K562 (cell line): ENCODE data around the gene KYAT1. TPM values are rescaled to one million over a fixed set of nuclear protein-coding genes. Genes with fewer than 3 reads are reported as not detected.

ENCODE experiments used
- ATF7 ChIP-seq: fragments of 450-650 bp; IDR thresholded peaks from 2 replicates; pipeline ENCODE4 v1.7.1; 2014; ENCODE audit warnings: mild to moderate bottlenecking, moderate library complexity
- BHLHE40 ChIP-seq: IDR thresholded peaks from 2 replicates; pipeline ENCODE4 v1.6.1; 2011; ENCODE audit warnings: low read length, improper control_type of control experiment
- CC2D1A ChIP-seq: fragments of 450-650 bp; IDR thresholded peaks from 2 replicates; pipeline ENCODE4 v1.6.1; 2017; ENCODE audit warnings: mild to moderate bottlenecking
- CREM ChIP-seq: IDR thresholded peaks from 2 replicates; pipeline ENCODE4 v1.6.1; 2014; ENCODE audit warnings: antibody characterized with exemption, low read depth
- CTBP1 ChIP-seq: fragments of 450-650 bp; IDR thresholded peaks from 2 replicates; pipeline ENCODE4 v1.6.1; 2016; ENCODE audit warnings: borderline replicate concordance
- ETS2 ChIP-seq: IDR thresholded peaks from 2 replicates; pipeline ENCODE4 v1.6.1; 2016; ENCODE audit warnings: borderline replicate concordance, missing genetic modification characterization, mild to moderate bottlenecking, moderate library complexity, missing compliant biosample characterization; ENCODE audit not compliant: poor library complexity, severe bottlenecking
- KDM1A ChIP-seq, 2 experiments: fragments of 450-650 bp; IDR thresholded peaks; 2 replicates each; pipeline ENCODE4 v1.6.1; 2016; ENCODE audit warnings: mild to moderate bottlenecking in 2 of 2
- KDM5B ChIP-seq: fragments of 200-600 bp; sonication (generic); IDR thresholded peaks from 2 replicates; pipeline ENCODE4 v1.6.1; 2012; ENCODE audit warnings: low read depth, mild to moderate bottlenecking, moderate library complexity, low read length, control low read depth, inconsistent platforms; ENCODE audit not compliant: insufficient replicate concordance
- MAFF ChIP-seq: IDR thresholded peaks from 2 replicates; pipeline ENCODE4 v1.6.1; 2012; ENCODE audit warnings: low read length, improper control_type of control experiment
- MCM3 ChIP-seq: fragments of 450-650 bp; IDR thresholded peaks from 2 replicates; pipeline ENCODE4 v1.6.1; 2016
- MTA2 ChIP-seq: fragments of 450-650 bp; IDR thresholded peaks from 2 replicates; pipeline ENCODE4 v1.6.1; 2016; ENCODE audit warnings: low read depth
- PHB2 ChIP-seq: fragments of 450-650 bp; IDR thresholded peaks from 2 replicates; pipeline ENCODE4 v1.6.1; 2017; ENCODE audit warnings: low read depth
- POLR2A ChIP-seq: fragments of 450-650 bp; conservative IDR thresholded peaks from 2 replicates; pipeline ENCODE4 v1.6.1; 2016
- RAD21 ChIP-seq, 2 experiments: fragments of 250-450 bp in 1 of 2; fragments of 450-650 bp in 1 of 2; sonication (Bioruptor Pico) in 1 of 2; formaldehyde crosslinking in 1 of 2; IDR thresholded peaks in 1 of 2; conservative IDR thresholded peaks in 1 of 2; 2 replicates each; pipeline versions ENCODE4 v1.4.0 to v1.8.0; 2020 to 2022; ENCODE audit warnings: mild to moderate bottlenecking in 2 of 2, moderate library complexity in 1 of 2
- SIN3B ChIP-seq: fragments of 450-650 bp; IDR thresholded peaks from 2 replicates; pipeline ENCODE4 v1.6.1; 2017; ENCODE audit warnings: low read depth, mild to moderate bottlenecking, moderate library complexity
- SMAD1 ChIP-seq: fragments of 150-350 bp; IDR thresholded peaks from 2 replicates; pipeline ENCODE4 v1.6.1; 2014; ENCODE audit warnings: low read length, low read depth; ENCODE audit not compliant: partially characterized antibody
- STAG1 ChIP-seq: sonication (generic); formaldehyde crosslinking; IDR thresholded peaks from 2 replicates; pipeline ENCODE4 v1.5.0; 2020; ENCODE audit warnings: missing genetic modification reagents, borderline replicate concordance
- TBP ChIP-seq: optimal IDR thresholded peaks from 2 replicates; pipeline ENCODE3; 2011; ENCODE audit warnings: low read depth, low read length, improper control_type of control experiment
- TFAM ChIP-seq: fragments of 250-450 bp; sonication (Bioruptor Pico); conservative IDR thresholded peaks from 2 replicates; pipeline ENCODE4 v1.5.0; 2021; ENCODE audit warnings: mild to moderate bottlenecking, moderate library complexity
- TRIM28 ChIP-seq: fragments of 450-650 bp; IDR thresholded peaks from 2 replicates; pipeline ENCODE4 v1.6.1; 2017
- YY1 ChIP-seq, 3 experiments: IDR thresholded peaks; 2 replicates each; pipeline ENCODE4 v1.6.1; 2011; ENCODE audit warnings: low read length in 2 of 3, mild to moderate bottlenecking in 2 of 3, moderate library complexity in 2 of 3, borderline replicate concordance in 1 of 3, control low read depth in 1 of 3, low read depth in 1 of 3; ENCODE audit not compliant: insufficient read depth in 3 of 3, insufficient replicate concordance in 2 of 3, control insufficient read depth in 1 of 3, insufficient read length in 1 of 3; ENCODE audit errors: extremely low read depth in 1 of 3
- ZNF134 ChIP-seq: fragments of 250-450 bp; sonication (Bioruptor Pico); conservative IDR thresholded peaks from 2 replicates; pipeline ENCODE4 v1.4.0; 2020
- polyA plus RNA-seq, 8 experiments: library from polyadenylated mRNA; depleted of rRNA in 4 of 8; stranded (reverse) in 5 of 8; unstranded in 3 of 8; fragments of >200 nt; fragmentation: Nextera tagmentation in 2 of 8; fragmentation: Illumina TruSeq in 1 of 8; extraction: Ambion mirVana in 2 of 8; extraction: Trizol in 1 of 8; gene quantifications; 2 replicates each; pipeline versions ENCODE4 v1.2.1 to v1.2.3, GENCODE V29; 2011 to 2014; ENCODE audit warnings: inconsistent platforms in 1 of 8, missing spikeins in 1 of 8
- total RNA-seq, 7 experiments: library from RNA; depleted of rRNA in 6 of 7; stranded (reverse); fragments of >200 nt in 6 of 7; fragmentation: Illumina TruSeq in 2 of 7; extraction: Trizol in 2 of 7; gene quantifications; 2 replicates each; pipeline versions ENCODE4 v1.2.1 to v1.2.3, GENCODE V29; 2011 to 2021; ENCODE audit warnings: low replicate concordance in 1 of 7
- TF ChIP-seq, protein P1 (sequence below), 3 experiments: IDR thresholded peaks in 2 of 3; conservative IDR thresholded peaks in 1 of 3; 2 replicates each; pipeline ENCODE4 v1.5.1; 2011 to 2012; ENCODE audit warnings: low read length in 3 of 3, mild to moderate bottlenecking in 3 of 3, control low read depth in 2 of 3, improper control_type of control experiment in 1 of 3, inconsistent platforms in 1 of 3, low read depth in 1 of 3, mixed read lengths in 1 of 3, moderate library complexity in 1 of 3; ENCODE audit not compliant: insufficient read depth in 2 of 3
- TF ChIP-seq, protein P2 (sequence below): fragments of 450-650 bp; formaldehyde crosslinking; IDR thresholded peaks from 2 replicates; pipeline ENCODE4 v1.4.0; 2020; ENCODE audit warnings: mild to moderate bottlenecking, mixed read lengths
- TF ChIP-seq, protein P3 (sequence below): fragments of 450-650 bp; formaldehyde crosslinking; IDR thresholded peaks from 2 replicates; pipeline ENCODE4 v1.4.0; 2020; ENCODE audit warnings: mild to moderate bottlenecking, moderate library complexity

The KYAT1 gene
- total and polyA plus RNA-seq, 9 of the 15 experiments (the other 6 are each of a cell fraction or from before 2014, with no cell fraction given): 6.4 to 16.8 (median 11.1) TPM

DNA sequence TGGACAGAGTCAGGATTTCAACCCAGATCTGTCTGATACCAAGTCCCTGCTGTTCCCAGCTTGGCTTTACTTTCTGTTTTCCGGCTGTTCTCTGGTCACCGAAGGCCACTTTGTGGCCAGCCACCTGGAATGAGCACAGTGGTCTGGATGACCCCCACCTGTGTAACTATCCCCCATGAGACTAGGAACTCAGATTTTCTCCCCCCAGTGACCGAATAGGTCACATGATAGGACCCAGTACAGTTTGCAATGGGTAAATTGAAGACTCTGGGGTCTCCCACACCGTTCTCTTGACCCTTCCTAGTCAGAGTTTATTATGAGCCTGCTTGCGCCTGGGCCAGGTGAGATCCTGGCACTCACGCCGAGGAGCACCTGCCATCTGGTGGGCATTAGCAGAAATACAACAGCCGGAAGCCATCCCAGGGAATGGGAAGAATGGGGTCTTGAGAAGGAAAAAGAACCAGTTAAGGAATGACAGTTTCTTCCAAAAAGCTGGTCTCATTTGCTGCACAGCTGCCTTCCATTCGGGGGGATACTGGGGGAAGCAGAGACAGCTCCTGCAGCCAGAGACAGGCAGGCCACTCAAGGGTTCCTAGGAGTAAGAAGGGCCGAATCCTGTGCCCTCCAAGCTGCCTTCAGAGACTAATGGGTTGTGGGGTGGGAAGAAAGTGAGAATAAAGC is 46.1 kb upstream of the KYAT1 start (continued):
- TF ChIP-seq ZNF134 (CRISPR knock-in tag): no peak
- no peak for TF ChIP-seq POLR2A
- TF ChIP-seq MTA2: no peak
- no peak for TF ChIP-seq SMAD1
- peak; percentile 49; the same call in 1 of the 2 replicates for TF ChIP-seq CTBP1
- TF ChIP-seq TRIM28: no peak
- TF ChIP-seq SIN3B: no peak
- TF ChIP-seq TBP: peak; percentile 20
- TF ChIP-seq, protein P1, sequence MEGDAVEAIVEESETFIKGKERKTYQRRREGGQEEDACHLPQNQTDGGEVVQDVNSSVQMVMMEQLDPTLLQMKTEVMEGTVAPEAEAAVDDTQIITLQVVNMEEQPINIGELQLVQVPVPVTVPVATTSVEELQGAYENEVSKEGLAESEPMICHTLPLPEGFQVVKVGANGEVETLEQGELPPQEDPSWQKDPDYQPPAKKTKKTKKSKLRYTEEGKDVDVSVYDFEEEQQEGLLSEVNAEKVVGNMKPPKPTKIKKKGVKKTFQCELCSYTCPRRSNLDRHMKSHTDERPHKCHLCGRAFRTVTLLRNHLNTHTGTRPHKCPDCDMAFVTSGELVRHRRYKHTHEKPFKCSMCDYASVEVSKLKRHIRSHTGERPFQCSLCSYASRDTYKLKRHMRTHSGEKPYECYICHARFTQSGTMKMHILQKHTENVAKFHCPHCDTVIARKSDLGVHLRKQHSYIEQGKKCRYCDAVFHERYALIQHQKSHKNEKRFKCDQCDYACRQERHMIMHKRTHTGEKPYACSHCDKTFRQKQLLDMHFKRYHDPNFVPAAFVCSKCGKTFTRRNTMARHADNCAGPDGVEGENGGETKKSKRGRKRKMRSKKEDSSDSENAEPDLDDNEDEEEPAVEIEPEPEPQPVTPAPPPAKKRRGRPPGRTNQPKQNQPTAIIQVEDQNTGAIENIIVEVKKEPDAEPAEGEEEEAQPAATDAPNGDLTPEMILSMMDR (IDR thresholded peaks at IDR 0.05 in 2 of 3, conservative IDR thresholded peaks at IDR 0.05 in 1 of 3; ENCODE audit: insufficient read depth in 2 of 3, low read depth in 1 of 3, low read length in 3 of 3): peak; percentile 91 to 93 (median 92)
- no peak for TF ChIP-seq ATF7
- peak; percentile 26; the same call in 1 of the 2 replicates for TF ChIP-seq CREM
- no peak for TF ChIP-seq MCM3
- 0 out of 2 replicates have a peak, but pooled peaks have one; percentile 9 for TF ChIP-seq BHLHE40
- no peak for TF ChIP-seq KDM5B
- no peak for TF ChIP-seq ETS2
- peak in 1 of 3 experiments; percentile 16 for TF ChIP-seq YY1 (IDR thresholded peaks at IDR 0.05; ENCODE audit: borderline replicate concordance in 1 of 3, control insufficient read depth in 1 of 3, extremely low read depth in 1 of 3, insufficient read depth in 3 of 3, insufficient read length in 1 of 3, insufficient replicate concordance in 2 of 3, low read depth in 1 of 3, low read length in 2 of 3)
- no peak for TF ChIP-seq MAFF
- peak; percentile 89 to 95 for TF ChIP-seq RAD21 (CRISPR knock-in tag; conservative IDR thresholded peaks at IDR 0.05 in 1 of 2, IDR thresholded peaks at IDR 0.05 in 1 of 2)
- TF ChIP-seq TFAM (CRISPR knock-in tag): no peak
- peak; percentile 70; the same call in 1 of the 2 replicates for TF ChIP-seq STAG1
- peak; percentile 61; the same call in 1 of the 2 replicates for TF ChIP-seq CC2D1A
- TF ChIP-seq, protein P2, sequence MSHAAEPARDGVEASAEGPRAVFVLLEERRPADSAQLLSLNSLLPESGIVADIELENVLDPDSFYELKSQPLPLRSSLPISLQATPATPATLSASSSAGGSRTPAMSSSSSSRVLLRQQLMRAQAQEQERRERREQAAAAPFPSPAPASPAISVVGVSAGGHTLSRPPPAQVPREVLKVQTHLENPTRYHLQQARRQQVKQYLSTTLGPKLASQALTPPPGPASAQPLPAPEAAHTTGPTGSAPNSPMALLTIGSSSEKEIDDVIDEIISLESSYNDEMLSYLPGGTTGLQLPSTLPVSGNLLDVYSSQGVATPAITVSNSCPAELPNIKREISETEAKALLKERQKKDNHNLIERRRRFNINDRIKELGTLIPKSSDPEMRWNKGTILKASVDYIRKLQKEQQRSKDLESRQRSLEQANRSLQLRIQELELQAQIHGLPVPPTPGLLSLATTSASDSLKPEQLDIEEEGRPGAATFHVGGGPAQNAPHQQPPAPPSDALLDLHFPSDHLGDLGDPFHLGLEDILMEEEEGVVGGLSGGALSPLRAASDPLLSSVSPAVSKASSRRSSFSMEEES (CRISPR knock-in tag): peak; percentile 72
- TF ChIP-seq, protein P3, sequence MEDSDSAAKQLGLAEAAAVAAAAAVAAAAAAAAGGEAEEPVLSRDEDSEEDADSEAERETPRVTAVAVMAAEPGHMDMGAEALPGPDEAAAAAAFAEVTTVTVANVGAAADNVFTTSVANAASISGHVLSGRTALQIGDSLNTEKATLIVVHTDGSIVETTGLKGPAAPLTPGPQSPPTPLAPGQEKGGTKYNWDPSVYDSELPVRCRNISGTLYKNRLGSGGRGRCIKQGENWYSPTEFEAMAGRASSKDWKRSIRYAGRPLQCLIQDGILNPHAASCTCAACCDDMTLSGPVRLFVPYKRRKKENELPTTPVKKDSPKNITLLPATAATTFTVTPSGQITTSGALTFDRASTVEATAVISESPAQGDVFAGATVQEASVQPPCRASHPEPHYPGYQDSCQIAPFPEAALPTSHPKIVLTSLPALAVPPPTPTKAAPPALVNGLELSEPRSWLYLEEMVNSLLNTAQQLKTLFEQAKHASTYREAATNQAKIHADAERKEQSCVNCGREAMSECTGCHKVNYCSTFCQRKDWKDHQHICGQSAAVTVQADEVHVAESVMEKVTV (CRISPR knock-in tag): peak; percentile 87
- no peak for TF ChIP-seq PHB2
- TF ChIP-seq KDM1A (IDR thresholded peaks at IDR 0.05): no peak
